ENCODE data around the gene CLDN6.
A peak's percentile ranks its signal among the peaks of the same experiment; 100 is the strongest.

Gene CLDN6

DNA sequence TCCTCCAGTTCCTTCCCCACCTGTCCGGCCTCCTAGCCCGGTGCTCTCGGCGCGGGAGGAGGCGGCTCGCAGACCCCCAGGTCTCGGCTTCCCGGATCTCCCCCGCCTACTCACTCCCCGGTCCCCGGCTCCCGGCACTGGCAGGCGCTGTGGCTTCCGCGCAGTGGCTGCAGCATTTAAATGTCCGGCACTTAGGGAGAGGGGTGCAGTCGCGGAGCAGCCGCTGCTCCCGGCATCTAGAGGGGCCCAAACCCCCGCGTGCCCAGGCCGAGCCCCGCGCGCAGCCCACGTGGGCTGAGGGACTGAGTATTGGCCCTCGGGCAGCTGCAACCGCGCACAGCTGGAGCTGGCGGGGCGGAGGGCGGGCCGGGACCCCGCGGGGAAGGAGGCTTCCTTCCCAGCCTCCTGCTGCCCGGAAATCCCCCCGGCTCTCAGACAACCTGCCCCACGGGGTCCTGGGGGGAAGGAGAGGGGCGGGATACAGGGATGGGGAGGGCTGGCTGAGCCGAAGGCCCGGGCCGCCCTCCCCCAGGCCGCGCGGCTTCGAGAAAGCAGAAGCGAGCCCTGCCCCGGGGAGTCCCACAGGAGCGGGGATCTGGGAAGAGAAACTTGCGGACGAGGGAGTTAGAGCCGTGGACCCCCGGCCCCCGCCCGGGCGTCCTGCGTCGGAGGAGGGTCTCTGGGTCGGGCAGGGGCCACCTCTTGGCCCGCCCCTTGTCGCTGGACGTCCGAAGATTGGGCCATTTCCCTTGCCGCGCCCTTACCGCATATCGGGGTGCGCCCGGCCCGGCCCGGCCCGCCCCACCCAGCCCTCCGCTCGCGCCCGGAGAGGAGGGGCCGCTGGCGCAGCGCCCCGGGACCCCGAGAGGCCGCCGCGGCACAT, 28.0 kb upstream of the CLDN6 start, which contains the start of gene MMP25:
TSS of gene MMP25 (plus strand) at position 804 of the 883 bp plus-strand sequence. CDS start 357 bp downstream, outside the sequence.
- H3K27ac Mint-ChIP-seq: no peak within 1 kb of the TSS

DNA sequence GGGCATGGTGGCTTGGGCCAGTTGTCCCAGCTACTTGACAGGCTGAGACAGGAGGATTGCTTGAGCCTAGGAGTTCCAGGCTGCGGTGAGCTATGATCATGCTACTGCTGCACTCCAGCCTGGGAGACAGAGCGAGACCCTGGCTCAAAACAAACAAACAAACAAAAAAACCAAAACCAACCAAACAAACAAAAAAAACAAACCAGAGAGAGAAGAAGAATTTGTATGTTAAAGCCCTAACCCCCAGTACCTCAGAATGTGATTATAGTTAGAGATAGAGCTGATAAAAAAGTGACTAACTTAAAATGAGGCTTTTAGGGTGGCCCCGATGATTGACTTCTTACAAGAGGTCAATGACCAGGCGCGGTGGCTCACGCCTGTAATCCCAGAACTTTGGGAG, 26.7 kb upstream of the CLDN6 start:
- peaks cover 88% of the 10 kb centered on the region for H3K27me3 Mint-ChIP-seq (ENCODE audit: low read depth, poor library complexity)
- TF ChIP-seq, protein P1, sequence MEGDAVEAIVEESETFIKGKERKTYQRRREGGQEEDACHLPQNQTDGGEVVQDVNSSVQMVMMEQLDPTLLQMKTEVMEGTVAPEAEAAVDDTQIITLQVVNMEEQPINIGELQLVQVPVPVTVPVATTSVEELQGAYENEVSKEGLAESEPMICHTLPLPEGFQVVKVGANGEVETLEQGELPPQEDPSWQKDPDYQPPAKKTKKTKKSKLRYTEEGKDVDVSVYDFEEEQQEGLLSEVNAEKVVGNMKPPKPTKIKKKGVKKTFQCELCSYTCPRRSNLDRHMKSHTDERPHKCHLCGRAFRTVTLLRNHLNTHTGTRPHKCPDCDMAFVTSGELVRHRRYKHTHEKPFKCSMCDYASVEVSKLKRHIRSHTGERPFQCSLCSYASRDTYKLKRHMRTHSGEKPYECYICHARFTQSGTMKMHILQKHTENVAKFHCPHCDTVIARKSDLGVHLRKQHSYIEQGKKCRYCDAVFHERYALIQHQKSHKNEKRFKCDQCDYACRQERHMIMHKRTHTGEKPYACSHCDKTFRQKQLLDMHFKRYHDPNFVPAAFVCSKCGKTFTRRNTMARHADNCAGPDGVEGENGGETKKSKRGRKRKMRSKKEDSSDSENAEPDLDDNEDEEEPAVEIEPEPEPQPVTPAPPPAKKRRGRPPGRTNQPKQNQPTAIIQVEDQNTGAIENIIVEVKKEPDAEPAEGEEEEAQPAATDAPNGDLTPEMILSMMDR (IDR thresholded peaks at IDR 0.05): no peak
- DNase-seq: no peak
- H3K4me3 Mint-ChIP-seq: peak overlapping the region; percentile 74
- H3K9me3 Mint-ChIP-seq: peaks cover 10% of the 10 kb centered on the region
- no peaks in the 10 kb centered on the region for H3K36me3 Mint-ChIP-seq (ENCODE audit: low read depth)
- H3K27ac Mint-ChIP-seq: no peak overlapping the region
- peaks cover 5% of the 10 kb centered on the region for H3K4me1 Mint-ChIP-seq

More for the DNA sequence above, 28.0 kb upstream of the CLDN6 start, which contains the start of gene MMP25:
- H3K27me3 Mint-ChIP-seq (ENCODE audit: low read depth, poor library complexity): peaks cover 87% of the 10 kb centered on the region
- peak; percentile 56 for DNase-seq
- H3K36me3 Mint-ChIP-seq (ENCODE audit: low read depth): no peaks in the 10 kb centered on the region
- TF ChIP-seq, protein P1 (IDR thresholded peaks at IDR 0.05): no peak
- peaks cover 10% of the 10 kb centered on the region for H3K9me3 Mint-ChIP-seq
- H3K4me3 Mint-ChIP-seq: peak within 1 kb of the TSS; percentile 74
- peaks cover 13% of the 10 kb centered on the region for H3K4me1 Mint-ChIP-seq

GRCh38 chr16:3042376-3042775, 24.4 kb upstream of the CLDN6 start:
- Mint-ChIP-seq H3K4me1 (peaks cover 5% of the 10 kb centered on the region), H3K27me3 (ENCODE audit: low read depth, poor library complexity) (peaks cover 91% of the 10 kb centered on the region), H3K9me3 (peaks cover 10% of the 10 kb centered on the region), H3K4me3 (no peak overlapping the region), H3K36me3 (ENCODE audit: low read depth) (no peaks in the 10 kb centered on the region), H3K27ac (no peak overlapping the region)
- TF ChIP-seq, protein P1 (IDR thresholded peaks at IDR 0.05): no peak
- DNase-seq: no peak

GRCh38 chr16:3038896-3039295, 20.9 kb upstream of the CLDN6 start:
- no peaks in the 10 kb centered on the region for H3K9me3 Mint-ChIP-seq
- H3K4me1 Mint-ChIP-seq: no peaks in the 10 kb centered on the region
- DNase-seq: no peak
- no peak overlapping the region for H3K27ac Mint-ChIP-seq
- H3K4me3 Mint-ChIP-seq: no peak overlapping the region
- TF ChIP-seq, protein P1 (IDR thresholded peaks at IDR 0.05): no peak
- H3K27me3 Mint-ChIP-seq (ENCODE audit: low read depth, poor library complexity): peaks cover 85% of the 10 kb centered on the region
- no peaks in the 10 kb centered on the region for H3K36me3 Mint-ChIP-seq (ENCODE audit: low read depth)

- H3K27ac Mint-ChIP-seq: no peak overlapping the region
- no peaks in the 10 kb centered on the region for H3K4me1 Mint-ChIP-seq
- H3K4me3 Mint-ChIP-seq: no peak overlapping the region
- TF ChIP-seq, protein P1 (IDR thresholded peaks at IDR 0.05): no peak
- peaks cover 85% of the 10 kb centered on the region for H3K27me3 Mint-ChIP-seq (ENCODE audit: low read depth, poor library complexity)
- H3K9me3 Mint-ChIP-seq: no peaks in the 10 kb centered on the region
- no peaks in the 10 kb centered on the region for H3K36me3 Mint-ChIP-seq (ENCODE audit: low read depth)
- DNase-seq: no peak
Observed at GRCh38 chr16:3038256-3038655, 20.3 kb upstream of the CLDN6 start.
